Retinal pigment epithelial cell (primary cell): ENCODE results near the gene FNDC1.
"Not testable (repeated sequence)": the region's sequence is repeated elsewhere in the genome, so short reads cannot be mapped to it uniquely, and the experiment has no call there.

Experiments used
- DNase-seq: peaks from one replicate; pipeline ENCODE4 v3.0.0-alpha.2; 2010; ENCODE audit warnings: low read depth
- H3K4me3 ChIP-seq: 2 replicates; pipeline ENCODE4 v1.5.1; 2011; ENCODE audit warnings: mild to moderate bottlenecking, low read length, control low read depth, moderate library complexity
- CTCF ChIP-seq: conservative IDR thresholded peaks from 2 replicates; pipeline ENCODE4 v1.5.1; 2011; ENCODE audit warnings: low read depth, low read length, control low read depth, inconsistent platforms

Gene FNDC1

GRCh38 chr6:159282421-159282820 is 113.2 kb downstream of the FNDC1 start:
- no peak overlapping the region for H3K4me3 ChIP-seq
- no peak for DNase-seq
- TF ChIP-seq CTCF: no peak

- not testable (repeated sequence) for DNase-seq, H3K4me3 ChIP-seq
These were observed 115.5 kb downstream of the FNDC1 start for GRCh38 chr6:159284661-159285060.

- DNase-seq: no peak
- H3K4me3 ChIP-seq: no peak overlapping the region
- no peak for TF ChIP-seq CTCF
These were observed 129.6 kb downstream of the FNDC1 start for GRCh38 chr6:159298840-159299239.

GRCh38 chr6:159299566-159299965 is 130.4 kb downstream of the FNDC1 start:
- TF ChIP-seq CTCF: no peak
- DNase-seq: no peak
- no peak overlapping the region for H3K4me3 ChIP-seq

- H3K4me3 ChIP-seq: no peak overlapping the region
- DNase-seq: no peak
- TF ChIP-seq CTCF: no peak
These were observed 132.1 kb downstream of the FNDC1 start for GRCh38 chr6:159301277-159301676.

GRCh38 chr6:159301810-159302593 is 132.8 kb downstream of the FNDC1 start:
- TF ChIP-seq CTCF: no peak
- DNase-seq: no peak

GRCh38 chr6:159302594-159302992 is 133.4 kb downstream of the FNDC1 start:
- no peak for TF ChIP-seq CTCF
- DNase-seq: no peak
- H3K4me3 ChIP-seq: no peak overlapping the region

More at GRCh38 chr6:159301810-159302593, 132.8 kb downstream of the FNDC1 start:
- H3K4me3 ChIP-seq: no peak overlapping the region
